Muscle layer of duodenum (tissue), 2 donors: ENCODE measurements around the gene MFRP.
A peak's percentile ranks its signal among the peaks of the same experiment; 100 is the strongest.

Experiments
- H3K27ac ChIP-seq: one replicate; pipeline ENCODE4 v1.7.0; 2013; ENCODE audit warnings: mild to moderate bottlenecking, low read length
- H3K27me3 ChIP-seq: one replicate; pipeline ENCODE4 v1.7.0; 2013; ENCODE audit warnings: low read depth, mild to moderate bottlenecking, control low read depth, low read length
- H3K36me3 ChIP-seq, 2 donors: one replicate each; pipeline ENCODE4 v1.7.0; 2013; ENCODE audit warnings: low read length in 2 of 2, control low read depth in 1 of 2, mild to moderate bottlenecking in 1 of 2; ENCODE audit not compliant: insufficient read depth in 2 of 2, control insufficient read depth in 1 of 2
- H3K4me1 ChIP-seq, 2 donors: one replicate each; pipeline ENCODE4 v1.7.0; 2013; ENCODE audit warnings: low read length in 2 of 2, mild to moderate bottlenecking in 2 of 2, control low read depth in 1 of 2, moderate library complexity in 1 of 2; ENCODE audit not compliant: insufficient read depth in 2 of 2, control insufficient read depth in 1 of 2
- H3K4me3 ChIP-seq, 2 donors: one replicate each; pipeline ENCODE4 v1.7.0; 2013; ENCODE audit warnings: low read length in 2 of 2, low read depth in 1 of 2, mild to moderate bottlenecking in 1 of 2
- H3K9me3 ChIP-seq, 2 donors: one replicate each; pipeline ENCODE4 v1.7.0; 2013; ENCODE audit warnings: low read length in 2 of 2, control low read depth in 1 of 2, mild to moderate bottlenecking in 1 of 2; ENCODE audit not compliant: control insufficient read depth in 1 of 2
- donor health status: healthy.

Gene MFRP

GRCh38 chr11:119371067-119371601 is 24.6 kb upstream of the MFRP start:
- Histone ChIP-seq H3K27me3 (no peaks in the 10 kb centered on the region), H3K27ac (no peak overlapping the region), H3K4me1 (peaks cover 26 to 66% of the 10 kb centered on the region in 2 donors), H3K4me3 (no peak overlapping the region), H3K9me3 (no peaks in the 10 kb centered on the region), H3K36me3 (no peaks in the 10 kb centered on the region)

- no peak overlapping the region for H3K27ac ChIP-seq
- H3K9me3 ChIP-seq, result no peaks in the 10 kb centered on the region
- no peaks in the 10 kb centered on the region for H3K36me3 ChIP-seq
- H3K4me3 ChIP-seq, result no peak overlapping the region
- peaks cover 26 to 69% of the 10 kb centered on the region in 2 donors for H3K4me1 ChIP-seq
- H3K27me3 ChIP-seq, result no peaks in the 10 kb centered on the region
Observed at GRCh38 chr11:119370486-119371046, 24.1 kb upstream of the MFRP start.

GRCh38 chr11:119369132-119369925 is 22.8 kb upstream of the MFRP start:
- H3K27ac ChIP-seq, result peak overlapping the region; percentile 68
- H3K4me1 ChIP-seq, result peaks cover 35 to 69% of the 10 kb centered on the region in 2 donors

GRCh38 chr11:119368121-119369034 is 21.9 kb upstream of the MFRP start:
- no peaks in the 10 kb centered on the region for H3K36me3 ChIP-seq
- H3K4me1 ChIP-seq, result peaks cover 36 to 69% of the 10 kb centered on the region in 2 donors
- peaks cover 10% of the 10 kb centered on the region for H3K27me3 ChIP-seq
- H3K27ac ChIP-seq, result peak overlapping the region; percentile 68
- no peaks in the 10 kb centered on the region for H3K9me3 ChIP-seq
- H3K4me3 ChIP-seq, result peak overlapping the region in 1 of 2 donors; percentile 29

More at GRCh38 chr11:119369132-119369925, 22.8 kb upstream of the MFRP start:
- peaks cover 10% of the 10 kb centered on the region for H3K27me3 ChIP-seq
- no peaks in the 10 kb centered on the region for H3K9me3 ChIP-seq
- H3K4me3 ChIP-seq, result no peak overlapping the region
- no peaks in the 10 kb centered on the region for H3K36me3 ChIP-seq

- Histone ChIP-seq H3K27ac (peak overlapping the region; percentile 68), H3K9me3 (no peaks in the 10 kb centered on the region), H3K36me3 (no peaks in the 10 kb centered on the region), H3K27me3 (peaks cover 10% of the 10 kb centered on the region), H3K4me3 (no peak overlapping the region), H3K4me1 (peaks cover 36 to 76% of the 10 kb centered on the region in 2 donors)
Observed at GRCh38 chr11:119367661-119368120, 21.2 kb upstream of the MFRP start.

GRCh38 chr11:119366690-119367620 is 20.4 kb upstream of the MFRP start:
- Histone ChIP-seq H3K4me3 (no peak overlapping the region), H3K27ac (no peak overlapping the region), H3K36me3 (no peaks in the 10 kb centered on the region), H3K4me1 (peaks cover 37 to 81% of the 10 kb centered on the region in 2 donors), H3K27me3 (peaks cover 10% of the 10 kb centered on the region), H3K9me3 (no peaks in the 10 kb centered on the region)

- Histone ChIP-seq H3K4me1 (peaks cover 38 to 77% of the 10 kb centered on the region in 2 donors), H3K4me3 (peak overlapping the region; percentile 13 to 21), H3K27ac (peak overlapping the region; percentile 60)
Observed at GRCh38 chr11:119365071-119365591, 18.6 kb upstream of the MFRP start.

GRCh38 chr11:119363851-119364590 is 17.5 kb upstream of the MFRP start:
- Histone ChIP-seq H3K27ac (peak overlapping the region; percentile 60), H3K4me1 (peaks cover 36 to 69% of the 10 kb centered on the region in 2 donors), H3K27me3 (peaks cover 10% of the 10 kb centered on the region), H3K36me3 (peaks cover 0 to 11% of the 10 kb centered on the region in 2 donors), H3K4me3 (peak overlapping the region; percentile 21 to 46), H3K9me3 (no peaks in the 10 kb centered on the region)

More at GRCh38 chr11:119365071-119365591, 18.6 kb upstream of the MFRP start:
- Histone ChIP-seq H3K27me3 (peaks cover 10% of the 10 kb centered on the region), H3K36me3 (peaks cover 0 to under 1% of the 10 kb centered on the region in 2 donors), H3K9me3 (no peaks in the 10 kb centered on the region)

- peaks cover 29 to 61% of the 10 kb centered on the region in 2 donors for H3K4me1 ChIP-seq
- peaks cover 0 to 17% of the 10 kb centered on the region in 2 donors for H3K36me3 ChIP-seq
- H3K4me3 ChIP-seq, result peak overlapping the region; percentile 0 to 46
- no peaks in the 10 kb centered on the region for H3K9me3 ChIP-seq
- H3K27ac ChIP-seq, result peak overlapping the region; percentile 35
- peaks cover 10% of the 10 kb centered on the region for H3K27me3 ChIP-seq
Observed at GRCh38 chr11:119363081-119363850, 16.8 kb upstream of the MFRP start.
